T-helper 2 cell treated with Interferon-gamma antibody and Interleukin-4, amounts not matched to agents 100 ng/mL and 5 ng/mL, for 36 hours (primary cell): ENCODE data around the gene ZNF418. TPM values are rescaled to one million over a fixed set of nuclear protein-coding genes. Genes with fewer than 3 reads are reported as not detected.

Experiments used
- intact Hi-C: fragments of 100-400 bp; cut with micrococcal nuclease; formaldehyde crosslinking; loops from one replicate; pipeline ENCODE4 v1.15.1; 2023
- total RNA-seq: library from RNA; stranded (reverse); gene quantifications from 2 replicates; pipeline ENCODE4 v1.2.3, GENCODE V29; 2022

Gene ZNF418
- 1.5 and 2.6 TPM in 2 replicates for total RNA-seq

DNA sequence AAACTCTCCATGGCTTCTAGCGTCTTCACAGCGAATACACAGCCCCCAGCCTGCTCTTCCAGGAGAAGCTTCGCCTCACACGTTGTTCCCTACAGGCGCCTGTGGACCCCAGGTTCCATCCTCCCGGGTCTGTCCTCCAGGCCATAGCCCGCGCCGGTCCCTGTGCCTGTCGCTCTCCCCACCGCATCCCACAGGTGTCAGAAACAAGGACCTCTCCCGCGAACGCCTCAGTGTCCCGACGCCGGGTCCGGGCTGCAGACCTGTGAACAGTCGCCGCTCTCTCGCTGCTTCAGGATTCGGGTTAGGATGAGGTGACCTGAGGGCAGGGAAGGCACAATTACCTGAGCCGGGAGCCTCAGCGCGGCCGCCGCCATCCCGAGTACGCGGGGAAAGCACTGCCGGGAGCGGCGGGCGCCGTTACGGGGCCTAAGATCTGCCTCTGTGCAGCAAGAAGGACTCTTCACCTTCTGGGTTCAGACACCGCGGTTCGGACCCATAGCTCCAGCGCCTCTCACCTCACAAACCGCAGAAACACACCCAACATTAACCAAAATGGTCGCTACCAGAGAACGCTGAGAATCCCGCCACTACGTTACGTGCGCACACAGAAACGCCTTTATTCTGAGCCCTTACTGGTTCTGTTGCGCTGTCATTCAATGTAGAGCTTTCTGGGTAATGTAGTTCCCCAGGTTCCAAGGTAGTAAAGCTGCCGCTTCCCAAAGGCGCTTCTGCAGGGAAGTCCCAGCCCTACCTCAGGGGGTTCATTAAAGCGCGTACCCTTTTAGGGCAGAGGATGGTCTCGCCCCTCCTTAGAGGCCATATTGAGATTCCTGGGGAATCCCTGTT lies at the start of gene ZNF418:
Gene ZNF418, minus strand, starts transcription at position 583 of the 846 bp plus-strand sequence. CDS start 1,580 bp downstream, outside the sequence.
- intact Hi-C loops: no loop called here

DNA sequence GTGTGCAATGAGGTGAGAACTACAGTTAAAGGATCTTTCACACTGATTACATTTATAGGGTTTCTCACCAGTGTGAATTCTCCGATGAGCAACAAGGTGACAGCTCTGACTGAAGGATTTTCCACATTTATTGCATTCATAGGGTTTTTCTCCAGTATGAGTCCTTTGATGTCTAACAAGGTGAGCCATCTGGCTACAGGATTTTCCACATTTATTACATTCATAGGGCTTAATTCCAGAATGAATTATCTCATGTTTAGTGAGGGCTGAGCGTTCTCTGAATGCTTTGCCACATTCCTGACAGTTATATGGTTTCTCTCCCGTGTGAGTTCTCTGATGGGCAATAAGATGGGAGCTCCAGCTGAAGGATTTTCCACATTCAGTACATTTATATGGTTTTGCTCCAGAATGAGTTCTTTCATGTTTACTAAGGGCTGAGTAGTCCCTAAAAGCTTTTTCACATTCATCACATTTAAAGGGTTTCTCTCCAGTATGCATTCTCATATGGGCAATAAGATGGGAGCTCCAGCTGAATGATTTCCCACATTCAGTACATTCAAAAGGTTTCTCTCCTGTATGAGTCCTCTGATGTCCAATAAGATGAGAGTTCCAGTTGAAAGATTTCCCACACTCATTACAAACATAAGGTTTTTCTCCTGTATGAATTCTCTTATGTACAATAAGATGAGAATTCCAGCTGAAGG lies 43.5 kb upstream of the ZNF418 start:
- intact Hi-C loops: no loop called here

DNA sequence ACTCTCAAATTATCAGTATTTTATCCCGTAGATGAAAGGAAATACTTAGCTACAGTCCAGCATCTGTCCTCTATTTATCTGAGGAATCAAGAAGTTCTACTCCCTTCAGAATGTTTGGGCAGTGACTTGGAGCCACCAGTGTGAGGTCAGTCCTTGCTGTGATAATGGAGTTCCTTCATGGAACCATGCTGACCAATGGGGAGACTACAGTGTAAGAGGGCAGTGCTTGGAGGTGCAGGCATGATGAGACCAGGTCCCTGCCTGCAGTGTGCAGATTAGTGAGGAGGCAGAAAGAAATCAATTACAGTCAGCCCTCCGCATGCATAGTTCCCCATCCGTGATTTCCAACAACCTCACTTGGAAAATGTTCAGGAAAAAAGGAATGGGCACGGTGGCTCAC lies 39.2 kb upstream of the ZNF418 start, which contains the start of gene C19orf18:
Gene C19orf18, minus strand, starts transcription at position 101 of the 400 bp plus-strand sequence. CDS start 102 bp downstream, outside the sequence.
- intact Hi-C loops: no loop called here

DNA sequence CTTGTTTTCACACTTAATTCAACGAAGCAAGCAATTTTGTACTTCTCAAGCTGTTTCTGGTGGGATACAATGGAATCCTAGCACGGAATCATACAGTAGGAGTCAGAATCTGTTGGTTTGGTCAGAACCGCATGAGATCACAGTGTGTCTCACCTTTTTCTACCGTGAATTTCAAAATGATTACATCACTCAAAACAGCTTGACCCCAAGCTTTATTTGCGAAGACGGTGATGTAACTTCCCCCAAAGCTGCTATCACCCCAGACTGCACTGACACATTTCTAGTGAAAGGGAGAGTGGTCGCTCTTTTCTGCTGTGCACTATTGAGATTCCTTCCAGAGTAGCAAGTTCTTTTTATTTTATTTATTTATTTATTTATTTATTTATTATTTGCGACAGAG lies 29.6 kb upstream of the ZNF418 start:
- intact Hi-C loops: no loop called here

DNA sequence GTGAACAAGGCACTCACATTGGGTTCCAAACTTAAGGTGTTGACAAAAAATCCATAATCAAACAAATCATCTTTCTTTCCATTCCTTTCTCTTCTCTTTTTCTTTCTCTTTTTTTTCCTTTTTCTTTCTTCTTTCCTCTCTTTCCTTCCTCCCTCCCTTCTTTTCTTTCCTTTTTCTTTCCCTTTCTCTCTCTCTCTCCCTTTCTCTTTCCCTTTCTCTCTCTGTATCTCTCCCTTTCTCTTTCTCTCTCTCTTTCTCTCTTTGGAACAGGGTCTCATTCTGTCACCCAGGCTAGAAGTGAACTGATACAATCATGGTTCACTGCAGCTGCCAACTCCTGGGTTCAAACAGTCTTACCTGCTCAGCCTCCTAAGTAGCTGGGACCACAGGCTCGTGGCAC lies 26.6 kb upstream of the ZNF418 start:
- intact Hi-C loops: no loop called here

DNA sequence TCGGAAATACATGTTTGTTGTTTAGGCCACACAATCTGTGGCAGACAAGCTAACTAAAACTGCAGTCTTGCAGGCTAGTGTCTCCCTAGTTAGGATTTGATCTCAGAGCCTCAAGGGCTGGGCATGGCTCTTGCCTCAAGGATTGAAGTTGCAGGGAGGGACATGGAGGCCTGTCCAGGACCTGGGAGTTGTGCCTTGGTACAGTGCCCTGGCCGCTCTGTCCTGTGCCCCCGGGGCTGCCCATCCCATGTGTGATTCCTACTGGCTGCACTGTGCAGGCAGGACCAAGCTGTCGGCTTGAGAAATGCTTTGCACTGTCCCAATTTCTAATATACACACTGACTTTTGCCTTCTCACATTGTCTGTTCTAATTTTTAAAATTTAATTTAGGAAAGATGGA lies 19.8 kb upstream of the ZNF418 start:
- intact Hi-C loops: no loop called here

DNA sequence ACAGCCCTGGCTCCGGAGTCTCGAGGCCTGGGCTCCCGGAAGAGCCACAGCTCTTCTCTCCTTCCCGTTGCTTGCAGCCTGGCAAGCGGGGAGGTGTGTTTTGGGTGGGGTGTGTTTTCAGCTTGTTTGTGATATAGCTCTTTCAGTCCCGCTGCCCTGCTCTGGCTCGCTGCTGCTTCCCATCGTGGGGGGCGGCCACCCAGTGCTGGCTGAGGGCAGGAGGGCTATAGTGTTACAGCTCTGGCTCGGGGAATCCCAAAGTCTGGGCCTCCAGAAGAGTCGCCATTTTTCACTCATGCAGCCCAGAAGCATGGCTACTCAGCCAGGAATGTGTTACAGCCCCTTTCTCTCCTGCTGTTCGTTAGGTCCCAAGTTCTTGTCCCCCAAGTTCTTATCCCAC lies 14.5 kb upstream of the ZNF418 start:
- intact Hi-C loops: no loop called here

DNA sequence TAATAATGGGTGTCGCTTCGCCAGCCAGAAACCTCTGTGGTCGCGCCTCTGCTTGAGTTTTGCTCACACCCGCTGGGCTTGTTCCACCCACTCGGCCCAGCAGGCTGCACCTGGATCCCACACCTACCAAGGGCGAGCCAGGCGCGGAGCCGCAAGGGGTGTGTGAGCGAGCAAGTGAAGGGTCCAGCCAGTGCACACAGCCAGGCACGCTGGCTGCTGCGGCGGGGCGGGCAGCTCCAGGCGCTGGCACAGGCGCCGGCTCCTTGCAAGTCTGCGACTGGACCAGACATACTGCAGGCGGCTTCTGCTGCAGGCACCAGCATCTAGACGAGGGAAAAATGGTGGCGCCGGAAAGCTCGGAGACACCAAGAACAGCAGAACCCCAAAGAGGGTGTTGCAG lies 14.1 kb upstream of the ZNF418 start:
- intact Hi-C loops: no loop called here

DNA sequence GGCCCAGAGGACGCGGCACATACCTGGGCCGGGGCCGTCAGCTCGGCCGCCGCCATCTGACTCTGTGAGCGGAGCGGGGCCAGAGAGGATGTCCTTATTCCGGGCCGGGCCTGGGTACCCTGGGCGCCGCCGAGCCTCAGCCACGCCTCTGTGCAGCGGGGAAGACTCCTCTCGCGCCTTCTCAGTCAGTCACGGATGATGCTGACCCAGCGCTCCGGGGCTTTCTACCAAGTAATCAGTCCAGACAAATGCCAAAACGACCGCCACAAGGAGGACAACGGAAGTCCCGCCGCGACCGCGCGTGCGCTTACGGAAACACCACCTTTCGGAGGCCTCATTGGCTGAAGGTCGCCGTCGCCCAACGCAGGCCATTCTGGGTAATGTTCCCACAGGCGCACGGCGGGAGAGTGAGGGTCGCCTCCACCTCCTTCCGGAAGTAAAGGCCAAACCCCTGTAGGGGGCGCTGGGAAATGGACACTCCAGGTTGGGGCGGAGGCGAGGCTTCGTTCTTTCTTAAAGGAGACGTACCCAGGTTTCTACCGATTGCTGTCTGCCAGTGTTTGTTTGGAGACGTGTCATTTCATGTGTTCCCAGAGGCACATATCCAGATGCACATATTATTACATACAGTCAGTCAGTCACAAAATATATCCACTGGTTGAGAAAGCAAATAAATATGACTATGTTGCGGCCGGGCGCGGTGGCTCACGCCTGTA lies 12.4 kb upstream of the ZNF418 start, which contains the start of gene ZNF256:
Gene ZNF256, minus strand, starts transcription at position 288 of the 716 bp plus-strand sequence. Its CDS starts 232 bp downstream, at position 56.
- intact Hi-C loops: loop anchor here (1.0 kb wide), 1 partner anchor 55 kb away; the partner anchor contains the start of gene ZNF606

DNA sequence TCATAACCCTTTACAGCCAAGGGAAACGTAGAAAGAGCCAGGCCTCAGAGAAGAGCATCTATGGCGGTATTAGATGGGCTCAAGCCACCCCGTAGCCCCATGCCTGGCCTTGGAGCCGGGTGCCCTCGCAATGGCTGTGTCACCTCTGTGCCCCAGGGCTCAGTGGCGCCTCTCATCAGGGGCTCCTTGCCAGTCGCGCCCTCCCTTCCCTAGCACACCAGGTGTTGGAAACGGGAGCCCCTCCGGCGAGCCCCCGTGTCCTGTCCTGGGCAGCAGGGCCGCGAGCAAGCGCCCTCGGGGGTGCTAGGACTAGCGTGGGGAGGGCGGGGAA lies 11.9 kb upstream of the ZNF418 start:
- intact Hi-C loops: loop anchor here (1.0 kb wide), 1 partner anchor 55 kb away; the partner anchor contains the start of gene ZNF606

DNA sequence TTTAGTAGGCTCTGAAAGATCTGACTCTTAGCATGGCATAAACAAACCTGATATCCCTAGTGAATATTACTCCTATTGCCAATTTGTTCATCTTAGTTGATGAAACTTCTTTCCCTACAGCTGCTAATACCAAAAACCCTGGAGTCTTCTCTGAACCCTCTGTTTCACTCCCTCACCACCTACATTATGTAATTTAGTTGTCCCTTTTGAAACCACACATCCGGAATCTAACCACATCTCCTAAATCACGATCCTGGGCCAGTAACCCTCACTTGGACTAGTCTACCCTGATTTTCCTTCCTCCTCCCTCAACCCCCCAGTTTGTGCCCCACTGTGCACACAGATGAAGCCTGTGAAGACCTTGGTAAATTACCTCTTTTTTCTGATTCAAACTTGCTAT lies 11.1 kb upstream of the ZNF418 start:
- intact Hi-C loops: no loop called here

DNA sequence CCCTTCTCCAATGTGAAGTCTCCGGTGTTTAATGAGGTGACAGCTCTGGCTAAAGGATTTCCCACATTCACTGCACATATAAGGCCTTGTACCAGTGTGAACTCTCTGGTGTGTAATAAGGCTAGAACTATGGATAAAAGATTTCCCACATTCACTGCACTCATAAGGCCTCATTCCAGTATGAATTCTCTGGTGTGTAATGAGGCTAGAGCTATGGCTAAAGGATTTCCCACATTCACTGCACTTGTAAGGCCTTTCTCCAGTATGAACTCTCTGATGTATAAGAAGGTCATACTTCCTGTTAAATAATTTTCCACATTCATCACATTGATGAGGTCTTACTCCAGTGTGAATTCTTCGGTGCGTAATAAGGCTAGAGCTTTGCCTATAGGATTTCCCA lies 6.4 kb upstream of the ZNF418 start:
- intact Hi-C loops: no loop called here

DNA sequence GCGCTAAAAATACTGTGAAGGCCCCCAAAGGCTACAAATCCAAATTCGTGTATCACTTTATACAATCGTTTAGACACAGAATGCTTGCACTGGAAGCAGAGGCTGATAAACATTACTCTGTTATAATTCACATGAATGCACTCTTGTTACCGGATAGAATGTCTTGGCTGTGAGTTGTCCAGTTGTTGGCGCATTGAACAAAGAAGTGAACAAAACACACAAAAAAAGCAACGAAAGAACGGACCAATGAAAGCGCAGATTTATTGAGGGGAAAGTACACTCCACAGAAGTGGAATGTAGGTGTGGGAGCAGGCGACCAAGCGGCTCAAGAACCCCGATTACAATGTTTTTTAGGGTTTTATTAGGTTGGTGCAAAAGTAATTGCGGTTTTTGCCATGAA lies 529 bp upstream of the ZNF418 start:
- intact Hi-C loops: no loop called here

DNA sequence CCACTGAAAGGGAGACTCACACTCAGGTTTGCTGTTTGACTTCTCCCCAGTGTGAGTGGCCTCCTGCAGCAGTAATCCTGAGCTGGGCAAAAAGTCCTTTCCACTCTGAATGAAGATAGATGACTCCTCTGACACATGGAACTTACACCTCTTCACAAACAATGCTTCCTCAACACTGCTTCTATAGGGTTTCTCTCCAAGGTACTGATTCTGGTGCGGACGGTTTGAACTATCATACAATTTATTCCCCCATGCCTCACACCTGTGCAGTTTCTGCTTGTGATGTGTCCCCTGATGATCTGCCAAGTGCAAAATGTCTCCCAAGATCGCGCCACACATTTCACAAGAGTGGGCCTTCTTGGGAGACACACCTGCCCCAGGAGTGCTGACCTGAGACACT lies 7.6 kb downstream of the ZNF418 start:
- intact Hi-C loops: no loop called here

DNA sequence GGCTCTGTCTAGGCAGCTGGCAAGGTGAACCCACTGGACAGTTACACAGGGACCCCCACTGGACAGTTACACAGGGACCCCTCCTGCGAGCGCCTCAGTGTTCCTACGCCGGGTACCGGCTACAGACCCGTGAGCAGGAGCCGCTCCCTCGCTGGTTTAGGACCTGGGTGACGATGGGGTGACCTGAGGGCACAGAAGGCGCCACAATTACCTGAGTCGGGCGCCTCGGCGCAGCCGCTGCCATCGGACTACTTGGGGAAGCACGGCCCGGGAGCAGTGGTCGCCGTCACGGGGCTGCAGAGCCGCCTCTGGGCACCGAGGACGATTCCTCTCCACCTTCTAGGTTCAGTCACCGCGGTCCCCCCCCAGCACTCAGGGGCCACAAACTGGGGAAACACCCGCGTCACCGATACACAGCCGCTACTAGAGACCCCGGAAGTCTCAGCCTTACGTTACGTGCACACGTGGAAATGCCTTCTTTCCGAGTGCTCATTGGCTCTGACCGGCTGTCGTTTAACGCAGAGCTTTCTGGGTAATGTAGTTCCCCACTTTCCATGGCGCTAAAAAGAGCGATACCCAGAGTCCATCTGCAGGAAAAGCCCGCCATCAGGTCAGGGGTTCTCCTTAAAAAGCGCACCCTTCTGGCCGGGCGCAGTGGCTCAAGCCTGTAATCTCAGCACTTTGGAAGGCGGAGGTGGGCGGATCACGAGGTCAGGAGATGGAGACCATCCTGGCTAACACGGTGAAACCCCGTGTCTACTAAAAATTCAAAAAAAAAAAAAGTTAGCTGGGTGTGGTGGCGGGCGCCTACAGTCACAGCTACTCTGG lies 18.8 kb downstream of the ZNF418 start, which contains the start of gene ZNF417:
Gene ZNF417, minus strand, starts transcription at position 425 of the 828 bp plus-strand sequence. Its CDS starts 181 bp downstream, at position 244.
- intact Hi-C loops: loop anchor here (1.0 to 10.0 kb wide), 8 partner anchors 27 to 676 kb away; partner anchors contain the start of genes ZNF329, ZNF416, ZNF606 and ZNF671

DNA sequence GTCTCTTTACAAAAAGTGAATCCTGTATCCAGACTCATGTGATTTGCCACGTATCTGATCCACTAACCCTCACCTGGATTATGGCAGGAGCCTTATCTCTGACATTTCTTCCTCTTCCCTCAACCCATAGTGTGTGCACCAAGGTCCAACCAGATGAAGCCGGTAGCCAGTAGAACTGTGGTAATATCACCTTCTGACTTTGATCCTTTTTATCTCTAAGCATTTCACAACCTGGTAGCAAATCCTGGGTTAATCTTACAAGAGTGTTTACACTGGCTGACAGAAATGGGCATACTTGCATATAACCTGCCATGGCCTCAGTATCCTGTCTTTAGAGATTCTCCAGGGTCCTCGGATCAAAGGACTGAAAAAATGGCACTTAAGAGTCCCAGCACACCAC lies 20.7 kb downstream of the ZNF418 start:
- intact Hi-C loops: loop anchor here (10.0 kb wide), 1 partner anchor 240 kb away; the partner anchor contains the start of gene ZNF329

DNA sequence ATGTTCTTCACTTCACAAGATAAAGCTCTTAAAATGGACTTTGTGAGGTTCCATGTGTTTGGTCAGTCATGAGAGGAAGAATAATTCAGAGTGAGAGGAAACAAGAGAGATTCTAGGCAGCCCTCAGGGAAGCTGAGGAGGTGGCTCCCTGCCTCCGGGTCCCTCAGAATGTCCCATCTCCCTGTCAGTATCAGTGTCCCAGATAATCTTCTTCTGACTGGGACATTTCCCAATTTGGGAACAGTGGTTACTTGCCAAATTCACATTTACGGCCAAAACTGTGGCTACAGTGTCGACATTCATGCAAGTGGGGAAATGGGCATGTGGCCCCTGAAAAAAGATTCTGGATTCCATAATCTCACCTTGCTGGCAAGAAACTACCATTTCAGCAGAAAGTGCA lies 27.8 kb downstream of the ZNF418 start:
- intact Hi-C loops: no loop called here

DNA sequence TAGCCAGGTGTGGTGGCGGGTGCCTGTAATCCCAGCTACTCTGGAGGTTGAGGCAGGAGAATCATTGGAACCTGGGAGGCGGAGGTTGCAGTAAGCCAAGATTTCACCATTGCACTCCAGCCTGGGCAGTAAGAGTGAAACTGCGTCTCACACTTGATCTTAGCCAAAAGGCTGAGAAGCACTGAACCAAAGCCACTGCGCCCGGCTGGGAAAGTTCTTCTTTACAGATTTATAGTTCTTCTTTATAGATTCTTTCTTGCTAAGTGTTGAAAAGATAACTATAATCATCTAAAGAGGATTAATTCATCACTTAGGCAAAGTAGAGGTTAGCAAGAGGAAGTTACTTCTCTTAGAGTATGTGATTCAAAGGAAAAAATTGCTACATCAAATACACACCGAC lies 29.9 kb downstream of the ZNF418 start:
- intact Hi-C loops: no loop called here

DNA sequence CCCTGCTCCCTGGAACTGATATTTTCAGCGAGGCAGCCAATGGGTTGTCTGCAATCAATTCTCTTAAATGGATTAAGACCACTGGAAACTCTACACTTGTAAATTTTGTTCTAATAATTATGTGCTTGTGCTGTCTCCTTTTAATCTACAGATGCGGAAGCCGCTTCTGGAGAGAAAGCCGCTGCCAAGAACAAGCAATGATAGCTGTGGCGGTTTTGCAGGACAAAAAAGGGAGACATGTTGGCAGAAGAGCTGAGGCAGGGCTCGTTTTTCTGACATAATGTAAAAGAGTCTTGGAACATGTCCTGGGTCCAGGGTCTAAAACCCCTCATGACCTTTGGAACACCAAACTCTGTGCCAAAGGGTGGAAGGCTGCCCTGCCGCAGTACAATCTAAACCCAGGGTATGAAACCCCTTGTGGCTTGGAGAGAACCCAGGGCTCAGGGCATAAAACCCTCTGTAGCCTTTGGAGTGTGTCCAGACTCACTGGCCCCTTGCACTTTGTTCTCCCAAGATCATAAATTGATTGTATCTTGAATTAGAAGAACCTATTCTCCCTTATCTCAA lies 31.5 kb downstream of the ZNF418 start:
- intact Hi-C loops: no loop called here

DNA sequence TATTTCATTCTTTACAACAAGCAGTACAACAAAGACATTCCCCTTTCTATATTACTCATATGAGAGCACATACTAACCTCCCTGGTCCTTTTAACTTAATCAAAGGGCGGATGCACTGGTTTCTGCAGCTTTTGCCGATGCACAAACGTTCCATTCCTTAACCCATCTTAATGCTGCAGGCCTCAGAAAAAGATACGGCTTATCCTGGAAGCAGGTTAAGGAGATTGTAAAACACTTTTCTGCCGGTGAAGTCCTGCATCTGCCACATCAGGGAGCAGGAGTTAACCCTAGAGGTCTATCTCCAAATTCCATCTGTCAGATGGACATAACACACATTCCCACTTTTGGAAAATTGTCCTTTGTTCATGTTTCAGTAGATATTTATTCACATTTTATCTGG lies 34.9 kb downstream of the ZNF418 start:
- intact Hi-C loops: no loop called here
